HG03064 (cell line): ENCODE results near the gene SLC2A6.

Experiments used
- ATAC-seq: cut with Tn5 transposase; IDR thresholded peaks from one replicate; pipeline ENCODE4 v1.9.1; 2021; ENCODE audit warnings: low read depth; ENCODE audit not compliant: unreplicated experiment

SLC2A6 gene

GRCh38 chr9:133496861-133497842 lies 18.3 kb upstream of the SLC2A6 start:
- ATAC-seq, result no peak

DNA sequence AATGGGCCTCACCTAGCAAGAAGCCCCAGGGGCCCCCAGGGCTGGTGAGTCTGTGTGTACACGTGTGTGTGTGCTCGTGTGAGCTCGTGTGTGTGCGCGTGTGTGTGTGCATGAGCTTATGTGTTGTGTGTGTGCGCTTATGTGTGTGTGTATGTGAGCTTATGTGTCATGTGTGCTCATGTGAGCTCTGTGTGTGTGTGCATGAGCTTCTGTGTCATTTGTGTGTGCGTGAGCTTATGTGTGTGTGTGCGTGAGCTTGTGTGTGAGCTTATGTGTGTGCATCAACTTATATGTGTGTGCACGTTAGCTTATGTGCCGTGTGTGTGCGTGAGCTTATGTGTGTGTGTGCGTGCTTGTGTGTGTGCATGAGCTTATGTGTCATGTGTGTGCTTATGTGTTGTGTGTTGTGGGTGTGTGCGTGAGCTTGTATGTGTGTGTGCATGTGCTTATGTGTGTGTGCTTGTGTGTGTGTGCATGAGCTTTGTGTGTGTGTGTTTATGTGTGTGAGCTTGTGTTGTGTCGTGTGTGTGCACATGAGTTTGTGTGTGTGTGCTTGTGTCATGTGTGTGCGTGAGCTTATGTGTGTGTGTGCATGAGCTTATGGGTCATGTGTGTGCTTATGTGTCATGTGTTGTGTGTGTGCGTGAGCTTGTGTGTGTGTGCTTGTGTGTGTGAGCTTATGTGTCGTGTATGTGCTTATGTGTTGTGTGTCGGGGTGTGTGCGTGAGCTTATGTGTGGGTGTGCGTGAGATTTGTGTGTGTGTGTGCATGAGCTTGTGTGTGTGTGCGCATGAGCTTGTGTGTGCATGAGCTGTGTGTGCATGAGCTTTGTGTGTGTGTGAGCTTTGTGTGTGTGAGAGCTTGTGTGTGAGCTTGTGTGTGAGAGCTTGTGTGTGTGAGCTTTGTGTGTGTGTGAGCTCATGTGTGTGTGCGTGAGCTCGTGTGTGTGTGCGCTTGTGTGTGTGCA lies 16.7 kb upstream of the SLC2A6 start:
- no peak for ATAC-seq

DNA sequence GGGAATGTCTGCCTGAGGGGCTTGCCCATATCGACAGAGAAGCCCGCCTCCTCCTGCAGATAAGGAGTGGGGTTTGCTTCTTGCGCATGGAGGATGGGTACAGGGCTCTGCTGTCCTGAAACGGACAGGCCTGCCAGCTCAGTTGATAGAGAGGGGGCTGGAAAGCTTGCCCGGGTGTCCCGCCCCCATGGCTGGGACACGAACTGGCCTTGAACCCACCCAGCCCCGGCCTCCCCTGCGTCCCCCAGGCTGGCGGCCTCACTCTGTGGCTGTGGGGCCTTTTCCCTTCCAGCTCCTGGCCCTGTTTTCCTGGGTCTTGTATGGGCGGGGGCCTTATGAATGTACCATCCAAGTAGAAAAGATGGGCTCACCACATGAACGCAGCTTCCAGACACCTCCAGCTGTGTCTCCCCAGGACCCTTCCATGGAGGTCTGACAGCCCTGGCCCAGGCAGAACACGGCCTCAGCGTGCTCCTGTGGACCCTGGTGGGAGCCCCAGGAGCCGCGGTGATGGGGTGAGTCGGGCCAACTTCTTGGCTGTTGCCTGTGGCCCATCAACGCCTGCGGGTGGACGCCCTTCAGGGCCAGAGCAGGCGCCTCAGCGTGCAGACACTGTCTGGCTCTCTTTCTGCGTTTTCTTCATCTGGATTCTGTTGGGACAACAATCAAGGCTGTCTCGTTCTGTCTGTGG lies 15.9 kb upstream of the SLC2A6 start:
- no peak for ATAC-seq

DNA sequence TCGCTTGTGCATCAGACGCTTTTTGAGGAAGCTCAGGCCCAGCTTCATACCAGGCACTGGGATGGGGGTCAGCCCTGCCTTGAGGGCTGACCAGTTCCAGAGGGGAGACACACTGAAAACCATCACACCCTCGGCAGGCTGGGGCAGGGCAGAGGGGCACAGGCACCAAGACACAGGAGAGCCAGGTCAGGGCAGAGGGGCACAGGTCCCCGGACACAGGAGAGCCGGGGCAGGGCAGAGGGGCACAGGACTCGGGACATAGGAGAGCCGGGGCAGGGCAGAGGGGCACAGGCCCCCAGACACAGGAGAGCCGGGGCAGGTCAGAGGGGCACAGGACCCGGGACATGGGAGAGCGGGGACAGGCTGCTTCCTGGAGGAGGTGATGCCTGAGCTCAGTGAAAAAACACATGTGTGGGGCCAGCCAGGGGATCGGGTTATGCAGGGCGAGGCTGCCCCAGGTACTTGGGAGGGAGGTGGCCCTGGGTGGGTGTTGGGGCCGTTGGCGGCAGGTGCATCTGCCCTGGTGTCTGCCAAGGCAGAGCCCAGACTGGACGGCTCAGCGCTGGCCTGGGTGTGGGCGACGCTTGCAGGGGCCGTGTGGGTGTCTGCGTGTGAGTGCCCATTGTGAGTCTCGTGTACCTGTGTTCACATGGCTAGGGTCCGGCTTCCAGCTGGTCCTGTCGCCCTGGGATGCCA lies 15.1 kb upstream of the SLC2A6 start:
- no peak for ATAC-seq

DNA sequence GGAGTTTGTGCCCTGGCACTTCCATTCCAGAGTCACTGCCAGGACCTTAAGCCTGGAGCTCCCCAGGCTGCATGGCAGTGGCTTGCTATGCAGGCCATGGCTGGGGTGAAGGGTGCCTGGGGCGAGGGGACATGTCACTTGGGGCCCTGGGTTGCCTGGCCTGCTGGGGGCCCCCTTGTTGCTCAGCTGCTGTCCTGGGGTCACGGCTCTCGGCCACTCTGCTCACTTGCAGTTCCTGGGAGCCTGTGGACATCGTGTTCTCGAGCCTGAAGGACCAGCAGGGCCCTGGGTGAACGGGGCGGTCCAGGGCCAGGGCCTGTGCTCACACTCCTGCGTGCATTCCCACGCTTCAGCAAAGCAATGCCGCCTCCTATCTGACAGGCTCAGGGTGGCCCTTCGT lies 14.5 kb upstream of the SLC2A6 start:
- ATAC-seq, result no peak

GRCh38 chr9:133492061-133493021 lies 13.4 kb upstream of the SLC2A6 start:
- no peak for ATAC-seq

GRCh38 chr9:133491656-133491925 lies 12.7 kb upstream of the SLC2A6 start:
- ATAC-seq, result no peak

GRCh38 chr9:133490865-133491655 lies 12.2 kb upstream of the SLC2A6 start:
- no peak for ATAC-seq

GRCh38 chr9:133490201-133490681 lies 11.3 kb upstream of the SLC2A6 start:
- ATAC-seq, result no peak

- no peak for ATAC-seq
Measured at GRCh38 chr9:133489253-133490190, 10.6 kb upstream of the SLC2A6 start.

- no peak for ATAC-seq
Measured at GRCh38 chr9:133488686-133489252, 9.9 kb upstream of the SLC2A6 start.

- no peak for ATAC-seq
Measured at GRCh38 chr9:133487331-133487725, 8.4 kb upstream of the SLC2A6 start.

GRCh38 chr9:133485531-133486260 lies 6.8 kb upstream of the SLC2A6 start:
- no peak for ATAC-seq

DNA sequence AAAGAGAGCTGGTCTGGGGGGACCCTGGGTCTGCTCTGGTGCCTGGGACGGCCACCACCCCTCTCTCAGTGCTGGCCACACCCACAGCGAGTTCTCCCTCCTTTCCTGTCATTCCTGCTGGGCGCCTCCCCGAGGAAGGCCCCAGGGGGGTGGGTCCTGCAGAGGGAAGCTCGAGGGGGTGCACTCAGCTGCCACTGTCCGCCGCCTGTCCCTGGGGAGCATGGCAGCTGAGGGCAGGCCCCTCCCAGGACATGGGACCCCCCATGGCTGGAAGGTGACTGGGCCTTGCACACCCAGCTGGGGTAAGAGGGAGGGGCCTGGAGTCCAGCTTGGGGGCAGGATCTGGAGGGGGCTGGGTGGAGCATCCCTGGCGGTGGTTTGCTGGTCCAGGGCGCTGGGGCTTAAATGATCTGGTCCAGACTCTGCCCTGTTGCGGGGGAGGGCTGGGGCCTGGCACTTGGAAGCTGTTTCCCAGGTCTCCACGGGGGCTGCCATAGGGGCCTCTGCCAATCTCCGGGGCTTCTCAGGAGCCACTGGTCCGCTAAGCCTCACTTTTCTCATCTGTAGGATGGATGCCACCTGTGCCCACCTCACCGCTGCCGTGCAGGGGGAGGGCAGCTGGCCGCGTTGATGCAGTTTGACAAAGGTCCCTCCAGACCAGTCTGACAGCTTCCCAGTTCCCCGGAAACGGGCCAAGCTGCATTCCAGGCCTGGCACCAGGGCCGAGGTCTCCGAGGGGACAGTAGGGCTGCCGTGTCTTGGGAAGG lies 6.0 kb upstream of the SLC2A6 start:
- no peak for ATAC-seq

- no peak for ATAC-seq
Measured at GRCh38 chr9:133483611-133484010, 4.7 kb upstream of the SLC2A6 start.
